Activated CD8-positive, alpha-beta T cell treated with anti-CD3 and anti-CD28 coated beads for 36 hours (primary cell): Measurements from ENCODE around the gene PPP1R8. TPM values are rescaled to one million over a fixed set of nuclear protein-coding genes. Genes with fewer than 3 reads are reported as not detected.

Experiments
- ATAC-seq: fragments of 200-7000 bp; cut with Tn5 transposase; one replicate; pipeline ENCODE4 v1.10.0; 2021; ENCODE audit warnings: mild to moderate bottlenecking, moderate library complexity
- CTCF ChIA-PET: fragments of 350-600 bp; sonication (Branson Sonifier 250); formaldehyde crosslinking; loops from one replicate; lab custom pipeline; 2021; ENCODE audit warnings: antibody characterized with exemption; lab: Charles Lee
- POLR2A ChIA-PET: fragments of 350-600 bp; sonication (Branson Sonifier 250); formaldehyde crosslinking; loops from one replicate; lab custom pipeline; 2021; ENCODE audit warnings: antibody characterized with exemption; lab: Charles Lee
- DNase-seq: peaks from one replicate; pipeline ENCODE4 v3.0.0-alpha.2; 2020
- H3K27ac Mint-ChIP-seq: one replicate; pipeline ENCODE4 v1.8.0; 2021; ENCODE audit warnings: mild to moderate bottlenecking, mixed read lengths
- H3K27me3 Mint-ChIP-seq: one replicate; pipeline ENCODE4 v1.8.0; 2021; ENCODE audit warnings: mixed read lengths
- H3K36me3 Mint-ChIP-seq: one replicate; pipeline ENCODE4 v1.8.0; 2021; ENCODE audit warnings: low read depth, mixed read lengths
- H3K4me1 Mint-ChIP-seq: one replicate; pipeline ENCODE4 v1.8.0; 2021; ENCODE audit warnings: low read depth, mixed read lengths
- H3K4me3 Mint-ChIP-seq: one replicate; pipeline ENCODE4 v1.8.0; 2021; ENCODE audit warnings: mild to moderate bottlenecking, moderate library complexity, mixed read lengths
- H3K9me3 Mint-ChIP-seq: one replicate; pipeline ENCODE4 v1.8.0; 2021; ENCODE audit warnings: mixed read lengths
- CTCF ChIP-seq: fragments of 200-600 bp; IDR thresholded peaks from one replicate; pipeline ENCODE4 v1.8.0; 2022; ENCODE audit warnings: antibody characterized with exemption, mild to moderate bottlenecking
- intact Hi-C: fragments of 100-400 bp; cut with micrococcal nuclease; formaldehyde crosslinking; loops from one replicate; pipeline ENCODE4 v1.10.0; 2022
- total RNA-seq, 2 experiments: library from RNA; stranded (reverse); gene quantifications; one replicate each; pipeline ENCODE4 v1.2.3, GENCODE V29; 2021

The PPP1R8 gene
- total RNA-seq, 2 experiments from 2014 or later: 50.2 to 54.4 TPM

- CTCF ChIA-PET: no interaction called here
These were observed 32.3 kb downstream of the PPP1R8 start for GRCh38 chr1:27862671-27863537.

GRCh38 chr1:27863538-27863915 is 32.9 kb downstream of the PPP1R8 start:
- no peaks in the 10 kb centered on the region for H3K36me3 Mint-ChIP-seq
- TF ChIP-seq CTCF: no peak
- ATAC-seq (no peak), DNase-seq (no peak)
- ChIA-PET POLR2A (interaction anchor here (1.2 kb wide), 1 partner anchor 28 kb away, joined by 3 read pairs; no protein-coding TSS in a partner anchor), CTCF (interaction anchor here (1.0 kb wide), 1 partner anchor 65 kb away, joined by 3 read pairs; no protein-coding TSS in a partner anchor)
- no peak overlapping the region for H3K27ac Mint-ChIP-seq
- H3K4me1 Mint-ChIP-seq: peaks cover 24% of the 10 kb centered on the region
- no peak overlapping the region for H3K4me3 Mint-ChIP-seq
- intact Hi-C loops: no loop called here
- H3K9me3 Mint-ChIP-seq: no peaks in the 10 kb centered on the region
- no peaks in the 10 kb centered on the region for H3K27me3 Mint-ChIP-seq

More at GRCh38 chr1:27862671-27863537, 32.3 kb downstream of the PPP1R8 start:
- peak overlapping the region; percentile 2 for H3K27ac Mint-ChIP-seq
- H3K4me3 Mint-ChIP-seq: no peak overlapping the region
- H3K36me3 Mint-ChIP-seq: no peaks in the 10 kb centered on the region
- H3K9me3 Mint-ChIP-seq: no peaks in the 10 kb centered on the region
- no peak for TF ChIP-seq CTCF
- ATAC-seq: no peak
- H3K4me1 Mint-ChIP-seq: peaks cover 23% of the 10 kb centered on the region
- no peak for DNase-seq
- POLR2A ChIA-PET: interaction anchor here (1.2 kb wide), 1 partner anchor 29 kb away, joined by 3 read pairs; no protein-coding TSS in a partner anchor
- no peaks in the 10 kb centered on the region for H3K27me3 Mint-ChIP-seq
- intact Hi-C loops: no loop called here

GRCh38 chr1:27864264-27864895 is 33.8 kb downstream of the PPP1R8 start:
- ChIA-PET CTCF (interaction anchor here (1.0 kb wide), 1 partner anchor 64 kb away, joined by 3 read pairs; no protein-coding TSS in a partner anchor), POLR2A (no interaction called here)
- H3K4me1 Mint-ChIP-seq: peaks cover 33% of the 10 kb centered on the region
- H3K9me3 Mint-ChIP-seq: no peaks in the 10 kb centered on the region
- intact Hi-C loops: no loop called here
- no peaks in the 10 kb centered on the region for H3K36me3 Mint-ChIP-seq
- no peaks in the 10 kb centered on the region for H3K27me3 Mint-ChIP-seq
- peak overlapping the region; percentile 94 for H3K27ac Mint-ChIP-seq
- peak; percentile 40 for DNase-seq
- no peak overlapping the region for H3K4me3 Mint-ChIP-seq
- no peak for TF ChIP-seq CTCF
- peak; percentile 47 for ATAC-seq

GRCh38 chr1:27865821-27866220 is 35.2 kb downstream of the PPP1R8 start:
- DNase-seq (no peak), ATAC-seq (no peak)
- intact Hi-C loops: no loop called here
- peaks cover 38% of the 10 kb centered on the region for H3K4me1 Mint-ChIP-seq
- no peak overlapping the region for H3K27ac Mint-ChIP-seq
- no peaks in the 10 kb centered on the region for H3K27me3 Mint-ChIP-seq
- no peaks in the 10 kb centered on the region for H3K9me3 Mint-ChIP-seq
- H3K36me3 Mint-ChIP-seq: no peaks in the 10 kb centered on the region
- POLR2A ChIA-PET: no interaction called here
- CTCF ChIA-PET: no interaction called here
- TF ChIP-seq CTCF: no peak
- H3K4me3 Mint-ChIP-seq: no peak overlapping the region

- ChIA-PET CTCF (interaction anchor here (1.0 kb wide), 1 partner anchor 11 kb away, joined by 3 read pairs; no protein-coding TSS in a partner anchor), POLR2A (no interaction called here)
- H3K27ac Mint-ChIP-seq: peak overlapping the region; percentile 95
- TF ChIP-seq CTCF: no peak
- peak overlapping the region; percentile 69 for H3K4me3 Mint-ChIP-seq
- H3K9me3 Mint-ChIP-seq: no peaks in the 10 kb centered on the region
- intact Hi-C loops: no loop called here
- peaks cover 38% of the 10 kb centered on the region for H3K4me1 Mint-ChIP-seq
- ATAC-seq (no peak), DNase-seq (no peak)
- no peaks in the 10 kb centered on the region for H3K36me3 Mint-ChIP-seq
- H3K27me3 Mint-ChIP-seq: no peaks in the 10 kb centered on the region
These were observed 38.0 kb downstream of the PPP1R8 start for GRCh38 chr1:27868556-27868931.
